GM10266 (cell line): Measurements from ENCODE around the gene VANGL1.
"Not testable (repeated sequence)": the region's sequence is repeated elsewhere in the genome, so short reads cannot be mapped to it uniquely, and the experiment has no call there.

Experiments
- DNase-seq: peaks from one replicate; pipeline ENCODE4 v3.0.0; 2012; ENCODE audit errors: extremely low spot score
- TF ChIP-seq, protein P1 (sequence below): IDR thresholded peaks from 2 replicates; pipeline ENCODE4 v1.5.1; 2012; ENCODE audit warnings: mild to moderate bottlenecking, low read depth; ENCODE audit not compliant: control insufficient read depth, insufficient read depth; ENCODE audit errors: missing control alignments

VANGL1 gene

DNA sequence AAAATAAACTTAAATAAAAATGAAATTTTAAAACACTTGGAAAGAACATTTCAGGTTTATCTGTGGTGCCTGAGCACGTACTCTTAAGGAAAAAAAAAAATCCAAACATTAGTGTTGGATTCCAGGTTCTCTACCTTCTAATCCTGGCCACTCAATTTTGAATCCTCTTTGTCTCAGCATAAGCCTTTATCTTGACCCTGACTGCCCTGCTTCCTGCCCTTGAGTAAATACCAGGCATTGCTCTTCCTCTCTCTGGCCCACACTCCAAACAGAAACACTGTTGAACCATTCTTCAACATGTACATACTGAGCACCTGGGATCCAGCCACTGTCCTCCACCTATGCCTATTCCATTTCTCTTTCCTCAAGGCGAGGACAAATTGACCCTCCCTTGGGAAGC lies 11.4 kb upstream of the VANGL1 start:
- DNase-seq: no peak
- TF ChIP-seq, protein P1, sequence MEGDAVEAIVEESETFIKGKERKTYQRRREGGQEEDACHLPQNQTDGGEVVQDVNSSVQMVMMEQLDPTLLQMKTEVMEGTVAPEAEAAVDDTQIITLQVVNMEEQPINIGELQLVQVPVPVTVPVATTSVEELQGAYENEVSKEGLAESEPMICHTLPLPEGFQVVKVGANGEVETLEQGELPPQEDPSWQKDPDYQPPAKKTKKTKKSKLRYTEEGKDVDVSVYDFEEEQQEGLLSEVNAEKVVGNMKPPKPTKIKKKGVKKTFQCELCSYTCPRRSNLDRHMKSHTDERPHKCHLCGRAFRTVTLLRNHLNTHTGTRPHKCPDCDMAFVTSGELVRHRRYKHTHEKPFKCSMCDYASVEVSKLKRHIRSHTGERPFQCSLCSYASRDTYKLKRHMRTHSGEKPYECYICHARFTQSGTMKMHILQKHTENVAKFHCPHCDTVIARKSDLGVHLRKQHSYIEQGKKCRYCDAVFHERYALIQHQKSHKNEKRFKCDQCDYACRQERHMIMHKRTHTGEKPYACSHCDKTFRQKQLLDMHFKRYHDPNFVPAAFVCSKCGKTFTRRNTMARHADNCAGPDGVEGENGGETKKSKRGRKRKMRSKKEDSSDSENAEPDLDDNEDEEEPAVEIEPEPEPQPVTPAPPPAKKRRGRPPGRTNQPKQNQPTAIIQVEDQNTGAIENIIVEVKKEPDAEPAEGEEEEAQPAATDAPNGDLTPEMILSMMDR: no peak

DNA sequence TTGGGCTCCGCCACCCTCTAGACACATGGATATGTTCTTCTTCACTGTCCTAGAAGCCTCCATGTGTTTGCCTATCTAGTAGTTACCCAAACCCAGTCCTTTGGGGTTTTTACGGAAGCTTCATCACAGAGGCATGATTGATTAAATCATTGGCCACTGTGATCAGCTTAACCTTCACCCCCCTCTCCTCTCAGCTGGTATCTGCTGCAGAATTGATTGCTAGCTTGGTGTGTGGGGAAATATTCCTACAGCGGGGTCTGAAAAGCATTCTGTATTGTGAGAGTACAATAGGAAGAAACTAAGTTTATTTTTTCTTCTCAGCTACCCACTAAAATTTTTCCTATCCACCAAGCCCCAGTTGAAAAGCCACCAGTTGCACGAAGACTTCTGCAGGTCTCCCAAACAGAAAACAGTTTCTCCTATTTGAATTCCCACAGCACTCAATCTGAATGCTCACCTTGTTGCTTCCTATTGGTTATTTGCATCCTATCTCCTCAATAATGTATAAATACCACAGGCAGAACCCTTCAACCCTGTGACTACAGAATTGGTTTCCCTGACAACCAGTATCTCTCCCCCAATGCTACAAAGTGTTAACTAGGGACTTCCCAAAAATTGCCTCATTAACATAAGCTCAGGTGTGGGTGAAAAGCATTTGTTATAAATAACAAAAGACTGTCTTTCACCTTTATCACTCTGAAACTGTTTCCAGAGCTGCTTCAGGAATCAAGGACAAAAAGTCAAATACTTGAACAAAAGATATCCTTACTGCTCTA lies 9.3 kb upstream of the VANGL1 start:
- TF ChIP-seq, protein P1: no peak
- DNase-seq: no peak

DNA sequence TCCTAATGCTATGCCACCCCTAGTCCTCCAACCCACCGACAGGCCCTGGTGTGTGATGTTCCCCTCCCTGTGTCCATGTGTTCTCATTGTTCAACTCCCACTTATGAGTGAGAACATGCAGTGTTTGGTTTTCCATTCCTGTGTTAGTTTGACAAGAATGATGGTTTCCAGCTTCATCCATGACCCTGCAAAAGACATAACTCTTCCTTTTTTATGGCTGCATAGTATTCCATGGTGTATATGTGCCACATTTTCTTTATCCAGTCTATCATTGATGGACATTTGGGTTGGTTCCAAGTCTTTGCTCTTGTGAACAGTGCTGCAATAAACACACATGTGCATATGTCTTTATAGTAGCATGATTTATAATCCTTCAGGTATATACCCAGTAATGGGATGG lies 8.2 kb upstream of the VANGL1 start:
- not testable (repeated sequence) for DNase-seq

DNA sequence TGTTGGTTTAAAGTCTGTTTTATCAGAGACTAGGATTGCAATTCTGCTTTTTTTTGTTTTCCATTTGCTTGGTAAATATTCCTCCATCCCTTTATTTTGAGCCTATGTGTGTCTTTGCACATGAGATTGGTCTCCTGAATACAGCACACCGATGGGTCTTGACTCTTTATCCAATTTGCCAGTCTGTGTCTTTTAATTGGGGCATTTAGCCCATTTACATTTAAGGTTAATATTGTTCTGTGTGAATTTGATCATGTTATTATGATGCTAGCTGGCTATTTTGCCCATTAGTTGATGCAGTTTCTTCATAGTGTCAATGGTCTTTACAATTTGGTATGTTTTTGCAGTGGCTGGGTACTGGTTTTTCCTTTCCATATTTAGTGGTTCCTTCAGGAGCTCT lies 4.5 kb upstream of the VANGL1 start:
- DNase-seq: not testable (repeated sequence)

DNA sequence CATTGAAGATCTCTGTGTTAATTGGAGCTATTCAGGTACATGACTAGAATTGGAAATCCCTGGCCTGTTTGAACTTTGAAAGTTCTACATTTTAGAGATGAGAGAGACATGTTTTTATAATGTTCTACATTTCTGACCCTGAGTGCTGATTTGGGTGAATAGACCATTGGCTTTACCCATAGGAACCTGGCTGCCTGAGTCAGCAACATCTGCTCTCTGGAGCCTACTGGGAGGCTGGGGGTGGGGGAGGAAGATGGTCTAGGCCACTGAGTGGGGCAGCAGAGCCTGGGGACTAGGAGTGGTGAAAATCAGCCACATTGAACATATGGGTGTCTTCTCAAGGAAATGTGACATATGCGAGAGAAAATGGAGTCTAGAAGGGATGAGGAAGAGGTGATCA lies 1.4 kb upstream of the VANGL1 start:
- no peak for DNase-seq
- TF ChIP-seq, protein P1: no peak

DNA sequence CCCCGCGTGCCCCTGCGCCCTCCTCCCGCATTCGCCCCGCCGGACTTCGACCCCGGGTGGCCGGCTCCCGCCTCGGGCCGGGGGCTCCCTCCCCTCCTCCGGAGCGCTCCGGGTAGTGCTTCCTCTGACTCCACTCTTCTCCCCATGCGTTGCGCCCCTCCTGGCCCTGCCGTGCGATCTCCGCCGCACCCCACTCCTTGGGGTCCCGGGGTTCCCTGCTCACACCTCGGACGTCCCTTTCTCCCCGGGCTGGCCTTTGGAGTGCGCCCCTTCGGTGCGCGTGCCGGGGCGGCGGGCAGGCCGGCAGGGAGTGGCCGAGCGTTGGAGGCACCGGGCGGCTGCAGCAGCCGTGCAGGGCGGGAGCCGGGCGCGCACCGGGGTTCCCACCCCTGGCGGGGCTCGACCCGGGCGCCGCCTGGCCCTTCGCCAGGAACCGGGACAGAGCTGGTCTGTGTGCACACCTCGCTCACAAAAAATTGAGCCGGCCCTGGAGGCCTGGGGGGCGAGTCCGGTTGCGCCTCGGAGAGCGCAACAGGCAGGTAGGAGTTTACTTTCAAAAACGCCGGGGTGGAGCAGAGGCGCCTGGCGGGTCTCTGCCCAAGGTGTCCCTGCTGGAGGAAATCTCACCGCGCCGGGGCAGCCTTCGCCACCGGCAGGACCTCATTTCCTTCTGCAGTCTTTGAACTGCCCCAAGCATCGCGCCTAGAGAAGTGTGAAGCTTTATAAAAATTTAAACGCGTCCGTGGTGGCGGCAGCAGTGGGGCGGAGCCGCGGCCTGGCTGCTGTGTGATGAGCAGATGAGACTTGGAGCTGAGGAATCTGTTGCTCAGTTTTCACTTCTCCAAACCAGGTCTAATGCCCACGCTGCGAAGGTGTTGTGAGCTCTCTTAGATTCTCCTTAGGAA lies 650 bp downstream of the VANGL1 start:
- DNase-seq: peak; percentile 77
- TF ChIP-seq, protein P1: peak; percentile 27

DNA sequence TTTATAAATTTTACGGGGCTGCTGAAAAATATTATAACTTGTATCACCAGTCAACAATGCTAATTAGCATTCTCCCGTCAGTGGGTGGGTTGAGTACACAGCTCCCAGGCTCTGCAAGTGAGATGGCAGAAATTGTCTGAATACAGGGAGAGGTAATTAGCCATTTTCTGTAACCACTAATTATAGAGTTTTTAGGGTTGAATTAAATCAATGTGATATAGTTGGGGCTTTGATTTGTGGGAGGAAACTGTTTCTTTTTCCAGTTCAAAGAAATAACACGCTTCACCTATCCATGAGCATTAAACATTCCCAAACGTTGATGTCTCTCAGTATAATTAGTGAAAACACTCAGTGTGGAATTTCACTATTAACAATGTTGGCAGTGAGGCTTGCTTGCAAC lies 1.5 kb downstream of the VANGL1 start:
- no peak for DNase-seq
- TF ChIP-seq, protein P1: no peak

DNA sequence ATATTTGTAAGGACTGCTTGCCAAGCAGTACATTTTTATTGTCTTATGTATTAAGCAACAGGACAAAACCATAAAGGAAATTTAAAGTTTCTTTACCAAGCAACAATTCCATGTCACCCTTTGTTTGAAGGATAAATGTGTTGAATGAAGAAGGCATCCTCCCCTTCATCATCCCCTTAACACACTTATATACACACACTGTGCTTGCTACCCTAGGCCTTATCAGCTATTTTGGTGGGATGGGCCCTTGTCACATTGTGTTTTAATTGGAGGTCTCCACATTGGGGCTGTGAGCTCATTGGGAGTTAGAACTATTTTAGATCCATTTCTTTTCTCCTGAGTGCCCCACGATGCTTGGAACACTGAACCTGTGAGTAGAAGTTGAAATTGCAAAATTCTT lies 1.9 kb downstream of the VANGL1 start:
- TF ChIP-seq, protein P1: no peak
- DNase-seq: no peak
